H1 (cell line): ENCODE results near the gene ARID3B. TPM values are rescaled to one million over a fixed set of nuclear protein-coding genes. Genes with fewer than 3 reads are reported as not detected.

Experiments
- BRCA1 ChIP-seq: IDR thresholded peaks from 2 replicates; pipeline ENCODE4 v1.6.1; 2012; ENCODE audit warnings: low read depth, low read length, improper control_type of control experiment
- CEBPB ChIP-seq: IDR thresholded peaks from 2 replicates; pipeline ENCODE4 v1.6.1; 2012; ENCODE audit warnings: low read depth, low read length
- JUN ChIP-seq: IDR thresholded peaks from 2 replicates; pipeline ENCODE4 v1.6.1; 2011; ENCODE audit warnings: low read depth, mild to moderate bottlenecking, improper control_type of control experiment, low read length
- JUND ChIP-seq: IDR thresholded peaks from 2 replicates; pipeline ENCODE4 v1.6.1; 2011; ENCODE audit warnings: mild to moderate bottlenecking, improper control_type of control experiment, low read length
- TBP ChIP-seq: IDR thresholded peaks from 2 replicates; pipeline ENCODE4 v1.6.1; 2011; ENCODE audit warnings: low read depth, low read length, improper control_type of control experiment
- polyA plus RNA-seq, 7 experiments: library from polyadenylated mRNA; depleted of rRNA in 3 of 7; stranded (reverse) in 5 of 7; unstranded in 2 of 7; fragments of >200 nt in 5 of 7; fragments of 200-250 nt in 2 of 7; gene quantifications; 1 replicate in 5 of 7; 2 replicates in 1 of 7; 4 replicates in 1 of 7; pipeline versions ENCODE4 v1.2.1 to v1.2.3, GENCODE V29; 2011 to 2013; ENCODE audit warnings: missing spikeins in 2 of 7, mixed read lengths in 2 of 7
- total RNA-seq: library from RNA; stranded (reverse); fragmentation: NEBNext Ultra II Directional; extraction: Animal tissue kit (Norgen Biotek cat#: 25700); gene quantifications from 2 replicates; pipeline ENCODE4 v1.2.1, GENCODE V29; 2021
- TF ChIP-seq, protein P1 (sequence below): fragments of 300-600 bp; sonication (generic); IDR thresholded peaks from 2 replicates; pipeline ENCODE4 v1.7.1; 2012; ENCODE audit warnings: low read length, moderate library complexity, mild to moderate bottlenecking, inconsistent platforms; ENCODE audit not compliant: insufficient replicate concordance

ARID3B gene
- total and polyA plus RNA-seq, 2 of the 8 experiments (the other 6 are each of a cell fraction or from before 2014, with no cell fraction given): 81.0 to 115 TPM

DNA sequence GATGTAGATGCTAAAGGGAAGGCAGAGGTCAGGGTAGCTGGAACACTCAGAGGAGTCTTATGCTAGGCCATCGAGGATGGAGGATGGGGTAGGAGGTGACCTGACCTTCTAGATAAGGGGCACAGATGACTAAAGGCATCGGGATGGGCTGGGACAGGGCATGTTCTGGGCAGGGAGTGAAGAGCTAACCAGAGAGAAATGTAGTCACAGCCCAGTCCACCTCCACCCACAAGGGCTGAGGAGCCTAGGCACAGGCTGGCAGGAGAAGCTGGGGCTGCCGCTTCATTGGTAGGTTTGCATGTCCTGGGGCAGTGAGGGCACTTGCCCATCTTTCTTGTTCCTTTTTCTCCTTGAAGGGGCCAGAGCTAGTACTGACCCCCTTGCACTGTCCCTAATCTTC is 87.2 kb downstream of the ARID3B start (continued):
- TF ChIP-seq BRCA1 (no peak), TBP (no peak), CEBPB (no peak), JUN (no peak), JUND (no peak)
- TF ChIP-seq, protein P1, sequence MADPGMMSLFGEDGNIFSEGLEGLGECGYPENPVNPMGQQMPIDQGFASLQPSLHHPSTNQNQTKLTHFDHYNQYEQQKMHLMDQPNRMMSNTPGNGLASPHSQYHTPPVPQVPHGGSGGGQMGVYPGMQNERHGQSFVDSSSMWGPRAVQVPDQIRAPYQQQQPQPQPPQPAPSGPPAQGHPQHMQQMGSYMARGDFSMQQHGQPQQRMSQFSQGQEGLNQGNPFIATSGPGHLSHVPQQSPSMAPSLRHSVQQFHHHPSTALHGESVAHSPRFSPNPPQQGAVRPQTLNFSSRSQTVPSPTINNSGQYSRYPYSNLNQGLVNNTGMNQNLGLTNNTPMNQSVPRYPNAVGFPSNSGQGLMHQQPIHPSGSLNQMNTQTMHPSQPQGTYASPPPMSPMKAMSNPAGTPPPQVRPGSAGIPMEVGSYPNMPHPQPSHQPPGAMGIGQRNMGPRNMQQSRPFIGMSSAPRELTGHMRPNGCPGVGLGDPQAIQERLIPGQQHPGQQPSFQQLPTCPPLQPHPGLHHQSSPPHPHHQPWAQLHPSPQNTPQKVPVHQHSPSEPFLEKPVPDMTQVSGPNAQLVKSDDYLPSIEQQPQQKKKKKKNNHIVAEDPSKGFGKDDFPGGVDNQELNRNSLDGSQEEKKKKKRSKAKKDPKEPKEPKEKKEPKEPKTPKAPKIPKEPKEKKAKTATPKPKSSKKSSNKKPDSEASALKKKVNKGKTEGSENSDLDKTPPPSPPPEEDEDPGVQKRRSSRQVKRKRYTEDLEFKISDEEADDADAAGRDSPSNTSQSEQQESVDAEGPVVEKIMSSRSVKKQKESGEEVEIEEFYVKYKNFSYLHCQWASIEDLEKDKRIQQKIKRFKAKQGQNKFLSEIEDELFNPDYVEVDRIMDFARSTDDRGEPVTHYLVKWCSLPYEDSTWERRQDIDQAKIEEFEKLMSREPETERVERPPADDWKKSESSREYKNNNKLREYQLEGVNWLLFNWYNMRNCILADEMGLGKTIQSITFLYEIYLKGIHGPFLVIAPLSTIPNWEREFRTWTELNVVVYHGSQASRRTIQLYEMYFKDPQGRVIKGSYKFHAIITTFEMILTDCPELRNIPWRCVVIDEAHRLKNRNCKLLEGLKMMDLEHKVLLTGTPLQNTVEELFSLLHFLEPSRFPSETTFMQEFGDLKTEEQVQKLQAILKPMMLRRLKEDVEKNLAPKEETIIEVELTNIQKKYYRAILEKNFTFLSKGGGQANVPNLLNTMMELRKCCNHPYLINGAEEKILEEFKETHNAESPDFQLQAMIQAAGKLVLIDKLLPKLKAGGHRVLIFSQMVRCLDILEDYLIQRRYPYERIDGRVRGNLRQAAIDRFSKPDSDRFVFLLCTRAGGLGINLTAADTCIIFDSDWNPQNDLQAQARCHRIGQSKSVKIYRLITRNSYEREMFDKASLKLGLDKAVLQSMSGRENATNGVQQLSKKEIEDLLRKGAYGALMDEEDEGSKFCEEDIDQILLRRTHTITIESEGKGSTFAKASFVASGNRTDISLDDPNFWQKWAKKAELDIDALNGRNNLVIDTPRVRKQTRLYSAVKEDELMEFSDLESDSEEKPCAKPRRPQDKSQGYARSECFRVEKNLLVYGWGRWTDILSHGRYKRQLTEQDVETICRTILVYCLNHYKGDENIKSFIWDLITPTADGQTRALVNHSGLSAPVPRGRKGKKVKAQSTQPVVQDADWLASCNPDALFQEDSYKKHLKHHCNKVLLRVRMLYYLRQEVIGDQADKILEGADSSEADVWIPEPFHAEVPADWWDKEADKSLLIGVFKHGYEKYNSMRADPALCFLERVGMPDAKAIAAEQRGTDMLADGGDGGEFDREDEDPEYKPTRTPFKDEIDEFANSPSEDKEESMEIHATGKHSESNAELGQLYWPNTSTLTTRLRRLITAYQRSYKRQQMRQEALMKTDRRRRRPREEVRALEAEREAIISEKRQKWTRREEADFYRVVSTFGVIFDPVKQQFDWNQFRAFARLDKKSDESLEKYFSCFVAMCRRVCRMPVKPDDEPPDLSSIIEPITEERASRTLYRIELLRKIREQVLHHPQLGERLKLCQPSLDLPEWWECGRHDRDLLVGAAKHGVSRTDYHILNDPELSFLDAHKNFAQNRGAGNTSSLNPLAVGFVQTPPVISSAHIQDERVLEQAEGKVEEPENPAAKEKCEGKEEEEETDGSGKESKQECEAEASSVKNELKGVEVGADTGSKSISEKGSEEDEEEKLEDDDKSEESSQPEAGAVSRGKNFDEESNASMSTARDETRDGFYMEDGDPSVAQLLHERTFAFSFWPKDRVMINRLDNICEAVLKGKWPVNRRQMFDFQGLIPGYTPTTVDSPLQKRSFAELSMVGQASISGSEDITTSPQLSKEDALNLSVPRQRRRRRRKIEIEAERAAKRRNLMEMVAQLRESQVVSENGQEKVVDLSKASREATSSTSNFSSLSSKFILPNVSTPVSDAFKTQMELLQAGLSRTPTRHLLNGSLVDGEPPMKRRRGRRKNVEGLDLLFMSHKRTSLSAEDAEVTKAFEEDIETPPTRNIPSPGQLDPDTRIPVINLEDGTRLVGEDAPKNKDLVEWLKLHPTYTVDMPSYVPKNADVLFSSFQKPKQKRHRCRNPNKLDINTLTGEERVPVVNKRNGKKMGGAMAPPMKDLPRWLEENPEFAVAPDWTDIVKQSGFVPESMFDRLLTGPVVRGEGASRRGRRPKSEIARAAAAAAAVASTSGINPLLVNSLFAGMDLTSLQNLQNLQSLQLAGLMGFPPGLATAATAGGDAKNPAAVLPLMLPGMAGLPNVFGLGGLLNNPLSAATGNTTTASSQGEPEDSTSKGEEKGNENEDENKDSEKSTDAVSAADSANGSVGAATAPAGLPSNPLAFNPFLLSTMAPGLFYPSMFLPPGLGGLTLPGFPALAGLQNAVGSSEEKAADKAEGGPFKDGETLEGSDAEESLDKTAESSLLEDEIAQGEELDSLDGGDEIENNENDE: no peak
- TF ChIP-seq, all 59 proteins: peak for 0
